ENCODE results near the gene CLTCL1. TPM values are rescaled to one million over a fixed set of nuclear protein-coding genes. Genes with fewer than 3 reads are reported as not detected.

CLTCL1 gene
- total and polyA plus RNA-seq, 2 experiments from 2014 or later: 6.6 to 15.1 TPM

- TF ChIP-seq EZH2phosphoT487 (IDR thresholded peaks at IDR 0.05; ENCODE audit: unreplicated experiment) (no peak), ZNF114 (CRISPR knock-in tag; IDR thresholded peaks at IDR 0.05) (no peak)
Measured at GRCh38 chr22:19336133-19337075, 44.9 kb upstream of the CLTCL1 start (continued).

GRCh38 chr22:19331975-19332374, 40.5 kb upstream of the CLTCL1 start:
- no peak for ATAC-seq
- Mint-ChIP-seq H3K27me3 (ENCODE audit: insufficient read depth, low read depth, poor library complexity) (peaks cover 7% of the 10 kb centered on the region), H3K36me3 (ENCODE audit: low read depth) (peaks cover 84% of the 10 kb centered on the region), H3K4me1 (no peaks in the 10 kb centered on the region), H3K4me3 (no peak overlapping the region), H3K9me3 (peaks cover 18% of the 10 kb centered on the region), H3K27ac (no peak overlapping the region)
- no peak overlapping the region for H3K4me2 ChIP-seq
- no peak for DNase-seq (ENCODE audit: low spot score)
- H3K27me3 ChIP-seq (ENCODE audit: insufficient read depth): no peaks in the 10 kb centered on the region
- no peak overlapping the region for H3K4me3 ChIP-seq
- H4K20me1 ChIP-seq (replicated peaks; ENCODE audit: insufficient read depth): no peaks in the 10 kb centered on the region
- H3K36me3 ChIP-seq (ENCODE audit: insufficient read depth): peaks cover 19% of the 10 kb centered on the region
- H3K4me1 ChIP-seq (ENCODE audit: insufficient read depth): no peaks in the 10 kb centered on the region
- no peak overlapping the region for H2AFZ ChIP-seq
- H3K79me2 ChIP-seq (replicated peaks; ENCODE audit: insufficient read depth): no peaks in the 10 kb centered on the region
- no peak overlapping the region for H3K27ac ChIP-seq (ENCODE audit: low read depth)
- H3F3A ChIP-seq (replicated peaks; ENCODE audit: low read depth): no peaks in the 10 kb centered on the region
- no peaks in the 10 kb centered on the region for H3K9me2 ChIP-seq (ENCODE audit: insufficient read depth)
- no peak for TF ChIP-seq ETS1 (IDR thresholded peaks at IDR 0.05)
- TF ChIP-seq EZH2phosphoT487 (IDR thresholded peaks at IDR 0.05; ENCODE audit: unreplicated experiment): no peak
- TF ChIP-seq ZNF331 (CRISPR knock-in tag; IDR thresholded peaks at IDR 0.05; ENCODE audit: low read depth): no peak
- TF ChIP-seq CTCF (conservative IDR thresholded peaks at IDR 0.05; ENCODE audit: low read depth in 2 of 2): no peak
- no peak for TF ChIP-seq EZH2 (IDR thresholded peaks at IDR 0.05; ENCODE audit: low read depth, unreplicated experiment)
- no peak for TF ChIP-seq NANOG (IDR thresholded peaks at IDR 0.05; ENCODE audit: borderline replicate concordance)
- TF ChIP-seq POLR2AphosphoS5 (IDR thresholded peaks at IDR 0.05; ENCODE audit: low read depth): no peak
- TF ChIP-seq CREB1 (CRISPR knock-in tag; IDR thresholded peaks at IDR 0.05; ENCODE audit: low read depth): no peak
- TF ChIP-seq STAT1 (IDR thresholded peaks at IDR 0.05; ENCODE audit: unreplicated experiment): no peak
- no peak for TF ChIP-seq ZNF114 (CRISPR knock-in tag; IDR thresholded peaks at IDR 0.05)
- TF ChIP-seq REST (IDR thresholded peaks at IDR 0.05; ENCODE audit: unreplicated experiment): no peak

All from GM23338 (cell line).